ENCODE measurements around the gene HDAC4. TPM values are rescaled to one million over a fixed set of nuclear protein-coding genes. Genes with fewer than 3 reads are reported as not detected.
A peak's percentile ranks its signal among the peaks of the same experiment; 100 is the strongest.

The HDAC4 gene
- total and polyA plus RNA-seq, 2 of the 8 experiments (the other 6 are each of a cell fraction or from before 2014, with no cell fraction given), result 15.4 to 31.5 TPM

DNA sequence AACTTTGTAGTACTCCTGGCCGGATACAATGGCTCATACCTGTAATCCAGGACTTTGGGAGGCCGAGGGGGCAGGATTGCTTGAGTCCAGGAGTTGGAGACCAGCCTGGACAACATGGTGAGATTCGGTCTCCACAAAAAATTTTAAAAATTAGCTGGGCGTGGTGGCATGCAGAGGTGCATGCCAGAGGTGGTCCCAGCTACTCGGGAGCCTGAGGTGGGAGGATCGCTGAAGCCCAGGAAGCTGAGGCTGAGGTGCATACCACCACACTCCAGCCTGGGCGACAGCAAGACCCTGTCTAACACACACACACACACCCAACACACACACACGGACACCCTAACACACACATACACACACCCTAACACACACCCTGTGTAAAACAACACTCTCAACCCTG is 55.6 kb downstream of the HDAC4 start:
- Histone ChIP-seq H2BK20ac (ENCODE audit: low read length) (no peak overlapping the region), H4K8ac (ENCODE audit: extremely low read depth, insufficient read depth, low read length) (no peak overlapping the region), H3K27ac (ENCODE audit: low read depth, low read length) (no peak overlapping the region; the same call in 1 of the 2 replicates), H3K27me3 (replicated peaks in 1 of 4; ENCODE audit: control insufficient read depth in 3 of 4, extremely low read depth in 1 of 4, insufficient read depth in 3 of 4, low read length in 3 of 4) (no peaks in the 10 kb centered on the region), H4K5ac (ENCODE audit: insufficient read length, low read depth, low read length) (no peak overlapping the region), H2BK5ac (ENCODE audit: low read depth, low read length) (no peak overlapping the region), H2AK5ac (ENCODE audit: low read depth, low read length) (no peak overlapping the region; the same call in 1 of the 2 replicates), H3K56ac (replicated peaks; ENCODE audit: insufficient read length, low read depth, low read length) (peak overlapping the region; percentile 56), H3K9me3 (ENCODE audit: insufficient read depth in 2 of 2, low read depth in 1 of 2, low read length in 1 of 2) (no peaks in the 10 kb centered on the region), H3K79me2 (ENCODE audit: control insufficient read depth in 1 of 2, insufficient read depth in 2 of 2, low read length in 2 of 2) (peaks cover 20 to 90% of the 10 kb centered on the region in 2 experiments), H2BK12ac (ENCODE audit: low read depth, low read length) (no peak overlapping the region), H3K4ac (replicated peaks; ENCODE audit: insufficient read length, low read depth, low read length) (no peak overlapping the region), H2AFZ (ENCODE audit: low read length) (no peak overlapping the region), H3K18ac (ENCODE audit: extremely low read depth, low read length) (no peak overlapping the region), H3K23me2 (ENCODE audit: low read depth, low read length) (peaks cover 16% of the 10 kb centered on the region; the same call in 1 of the 2 replicates), H3K4me3 (ENCODE audit: extremely low read depth in 1 of 4, insufficient read depth in 2 of 4, low read depth in 3 of 4, low read length in 4 of 4) (no peak overlapping the region), H3K14ac (ENCODE audit: insufficient read length) (no peak overlapping the region), H3K4me1 (replicated peaks in 1 of 4; ENCODE audit: control insufficient read depth in 3 of 4, insufficient read depth in 4 of 4, low read length in 3 of 4) (peaks cover 0 to 8% (median 0%) of the 10 kb centered on the region in 4 experiments; a peak in 2 of 7 replicates), H3K9ac (replicated peaks in 1 of 4; ENCODE audit: extremely low read depth in 1 of 4, low read depth in 3 of 4, low read length in 3 of 4) (no peak overlapping the region), H4K20me1 (replicated peaks in 1 of 2; ENCODE audit: control insufficient read depth in 1 of 2, insufficient read depth in 2 of 2, low read length in 2 of 2) (peaks cover 15 to 25% of the 10 kb centered on the region in 2 experiments), H3K36me3 (ENCODE audit: control insufficient read depth in 2 of 4, insufficient read depth in 4 of 4, low read length in 3 of 4) (no peaks in the 10 kb centered on the region; a peak in 1 of 8 replicates), H4K91ac (replicated peaks; ENCODE audit: insufficient read length, low read length) (no peak overlapping the region), H2BK15ac (ENCODE audit: low read length) (no peak overlapping the region), H3K4me2 (ENCODE audit: insufficient read depth in 1 of 2, low read depth in 2 of 2, low read length in 2 of 2) (no peak overlapping the region), H2BK120ac (replicated peaks; ENCODE audit: low read depth, low read length) (no peak overlapping the region), H3K23ac (ENCODE audit: insufficient read length) (no peak overlapping the region), H3K79me1 (ENCODE audit: low read depth, low read length) (peaks cover 41% of the 10 kb centered on the region)
- TF ChIP-seq TAF7 (optimal IDR thresholded peaks at IDR 0.05; ENCODE audit: borderline replicate concordance, low read depth, low read length) (no peak), ASH2L (IDR thresholded peaks at IDR 0.05; ENCODE audit: low read length) (no peak), BRCA1 (IDR thresholded peaks at IDR 0.05; ENCODE audit: low read depth, low read length) (no peak), EGR1 (IDR thresholded peaks at IDR 0.05; ENCODE audit: borderline replicate concordance, low read depth, low read length) (no peak)
- 94% methylated on average over 8 of the region's 8 CpGs; no CpG with 5 or more reads in 1 of the 2 experiments for WGBS, 2 experiments (ENCODE audit: extremely low coverage in 1 of 2, insufficient coverage in 1 of 2, insufficient read length in 1 of 2, insufficient replicate concordance in 2 of 2, low coverage in 1 of 2, low lambda C conversion rate in 2 of 2, missing lambda C conversion rate in 1 of 2)
- ChIA-PET POLR2A (ENCODE audit: partially characterized antibody) (no interaction called here), CTCF (ENCODE audit: partially characterized antibody) (interaction anchor here (0.9 kb wide), 2 partner anchors 9 to 14 kb away, joined by 3 read pairs; no protein-coding TSS in a partner anchor)
- FAIRE-seq (no peak), DNase-seq (ENCODE audit: low read depth in 1 of 2, low spot score in 2 of 2) (no peak)

All from H1 (cell line).